ENCODE results near the gene OR2W1.

- no peak for TF ChIP-seq CTCF (conservative IDR thresholded peaks at IDR 0.05 in 1 of 2, IDR thresholded peaks at IDR 0.05 in 1 of 2; ENCODE audit: low read depth in 1 of 2, low read length in 2 of 2)
- TF ChIP-seq EZH2 (IDR thresholded peaks at IDR 0.05; ENCODE audit: low read length, missing control alignments): no peak
These were observed 27.6 kb downstream of the OR2W1 start for GRCh38 chr6:29017428-29017802.
